22Rv1 (cell line): ENCODE results near the gene INO80C.

Experiments used
- ZFX ChIP-seq: fragments of 450-650 bp; IDR thresholded peaks from 2 replicates; pipeline ENCODE4 v1.6.1; 2017; ENCODE audit warnings: antibody characterized with exemption, borderline replicate concordance
- TF ChIP-seq, protein P1 (sequence below): fragments of 450-650 bp; IDR thresholded peaks from 2 replicates; pipeline ENCODE4 v1.5.1; 2017; ENCODE audit warnings: mild to moderate bottlenecking

DNA sequence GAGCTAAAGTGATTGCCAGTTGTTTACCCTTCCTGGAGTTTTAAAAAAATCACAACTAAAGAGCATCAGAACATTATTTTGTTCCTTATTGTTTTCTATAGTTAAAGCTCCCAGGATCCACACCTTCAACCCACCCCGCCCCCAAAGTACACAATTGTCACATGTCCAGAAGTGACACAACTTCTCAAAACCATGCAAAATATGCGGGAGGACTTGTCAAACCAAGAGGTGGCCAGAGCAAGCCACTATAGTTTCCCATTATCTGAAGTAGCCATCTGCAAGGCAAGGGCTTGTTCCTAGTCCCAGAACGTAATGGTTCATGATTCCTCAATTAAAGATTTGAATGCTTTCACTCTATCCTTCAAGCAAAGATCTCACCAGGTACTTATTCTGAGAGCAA, 9.9 kb upstream of the INO80C start:
- TF ChIP-seq, protein P1, sequence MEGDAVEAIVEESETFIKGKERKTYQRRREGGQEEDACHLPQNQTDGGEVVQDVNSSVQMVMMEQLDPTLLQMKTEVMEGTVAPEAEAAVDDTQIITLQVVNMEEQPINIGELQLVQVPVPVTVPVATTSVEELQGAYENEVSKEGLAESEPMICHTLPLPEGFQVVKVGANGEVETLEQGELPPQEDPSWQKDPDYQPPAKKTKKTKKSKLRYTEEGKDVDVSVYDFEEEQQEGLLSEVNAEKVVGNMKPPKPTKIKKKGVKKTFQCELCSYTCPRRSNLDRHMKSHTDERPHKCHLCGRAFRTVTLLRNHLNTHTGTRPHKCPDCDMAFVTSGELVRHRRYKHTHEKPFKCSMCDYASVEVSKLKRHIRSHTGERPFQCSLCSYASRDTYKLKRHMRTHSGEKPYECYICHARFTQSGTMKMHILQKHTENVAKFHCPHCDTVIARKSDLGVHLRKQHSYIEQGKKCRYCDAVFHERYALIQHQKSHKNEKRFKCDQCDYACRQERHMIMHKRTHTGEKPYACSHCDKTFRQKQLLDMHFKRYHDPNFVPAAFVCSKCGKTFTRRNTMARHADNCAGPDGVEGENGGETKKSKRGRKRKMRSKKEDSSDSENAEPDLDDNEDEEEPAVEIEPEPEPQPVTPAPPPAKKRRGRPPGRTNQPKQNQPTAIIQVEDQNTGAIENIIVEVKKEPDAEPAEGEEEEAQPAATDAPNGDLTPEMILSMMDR: no peak
- TF ChIP-seq ZFX: no peak
